ENCODE measurements around the gene ZNF709.
"Not testable (repeated sequence)": the region's sequence is repeated elsewhere in the genome, so short reads cannot be mapped to it uniquely, and the experiment has no call there.

Gene ZNF709

DNA sequence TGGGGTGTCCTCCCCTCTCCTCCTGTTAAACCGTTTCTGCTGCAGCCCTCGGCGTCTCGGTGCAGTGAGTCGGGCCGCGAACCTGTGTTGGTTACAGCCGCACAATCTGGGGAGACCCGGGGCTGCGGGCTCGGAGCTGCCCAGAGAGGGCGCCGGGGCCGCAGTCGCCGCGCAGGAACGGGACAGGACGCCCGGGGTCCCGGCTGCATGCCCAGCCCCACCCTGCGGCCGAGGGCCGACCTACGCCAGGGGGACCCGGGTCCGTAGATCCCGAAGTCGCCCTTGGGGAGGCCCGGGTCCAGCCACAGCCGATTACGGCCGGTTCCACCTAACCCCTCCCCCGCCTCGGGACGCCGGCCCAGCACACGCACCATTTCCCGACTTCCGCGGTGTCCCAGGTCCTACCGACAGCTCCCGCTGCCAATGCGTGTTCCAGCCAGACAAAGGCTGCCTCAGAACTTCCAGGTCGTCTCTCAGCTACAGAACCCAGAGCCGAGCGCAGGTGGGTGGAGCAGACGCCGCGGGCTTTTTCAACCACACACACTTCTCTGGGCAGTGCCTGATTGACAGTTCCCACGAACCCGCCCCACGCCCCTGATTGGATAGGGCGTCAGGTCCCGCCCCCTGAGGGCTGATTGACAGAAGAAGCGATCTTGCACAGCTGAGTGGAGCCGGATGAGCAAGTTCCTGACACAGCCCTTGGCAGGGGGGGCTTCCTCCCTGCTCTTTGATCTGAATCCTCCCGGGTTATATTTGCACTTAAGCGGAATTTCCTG, 43.9 kb downstream of the ZNF709 start, which contains the start of gene ZNF443:
Gene ZNF443 (minus strand): TSS at position 481 of the 776 bp plus-strand sequence. CDS start 107 bp downstream, at position 374.
- no peaks in the 10 kb centered on the region for H3K36me3 ChIP-seq (ENCODE audit: control insufficient read depth, insufficient read depth, low read length)
- TF ChIP-seq, protein P1, sequence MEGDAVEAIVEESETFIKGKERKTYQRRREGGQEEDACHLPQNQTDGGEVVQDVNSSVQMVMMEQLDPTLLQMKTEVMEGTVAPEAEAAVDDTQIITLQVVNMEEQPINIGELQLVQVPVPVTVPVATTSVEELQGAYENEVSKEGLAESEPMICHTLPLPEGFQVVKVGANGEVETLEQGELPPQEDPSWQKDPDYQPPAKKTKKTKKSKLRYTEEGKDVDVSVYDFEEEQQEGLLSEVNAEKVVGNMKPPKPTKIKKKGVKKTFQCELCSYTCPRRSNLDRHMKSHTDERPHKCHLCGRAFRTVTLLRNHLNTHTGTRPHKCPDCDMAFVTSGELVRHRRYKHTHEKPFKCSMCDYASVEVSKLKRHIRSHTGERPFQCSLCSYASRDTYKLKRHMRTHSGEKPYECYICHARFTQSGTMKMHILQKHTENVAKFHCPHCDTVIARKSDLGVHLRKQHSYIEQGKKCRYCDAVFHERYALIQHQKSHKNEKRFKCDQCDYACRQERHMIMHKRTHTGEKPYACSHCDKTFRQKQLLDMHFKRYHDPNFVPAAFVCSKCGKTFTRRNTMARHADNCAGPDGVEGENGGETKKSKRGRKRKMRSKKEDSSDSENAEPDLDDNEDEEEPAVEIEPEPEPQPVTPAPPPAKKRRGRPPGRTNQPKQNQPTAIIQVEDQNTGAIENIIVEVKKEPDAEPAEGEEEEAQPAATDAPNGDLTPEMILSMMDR (IDR thresholded peaks at IDR 0.05; ENCODE audit: insufficient read depth, low read length, poor library complexity, severe bottlenecking), result no peak
- peak; percentile 97 for DNase-seq (ENCODE audit: extremely low read depth, insufficient read length)
- H3K4me3 ChIP-seq (replicated peaks; ENCODE audit: low read depth, low read length), result peak within 1 kb of the TSS; percentile 81
- no peaks in the 10 kb centered on the region for H3K27me3 ChIP-seq (replicated peaks; ENCODE audit: control insufficient read depth, insufficient read depth, low read length)

DNA sequence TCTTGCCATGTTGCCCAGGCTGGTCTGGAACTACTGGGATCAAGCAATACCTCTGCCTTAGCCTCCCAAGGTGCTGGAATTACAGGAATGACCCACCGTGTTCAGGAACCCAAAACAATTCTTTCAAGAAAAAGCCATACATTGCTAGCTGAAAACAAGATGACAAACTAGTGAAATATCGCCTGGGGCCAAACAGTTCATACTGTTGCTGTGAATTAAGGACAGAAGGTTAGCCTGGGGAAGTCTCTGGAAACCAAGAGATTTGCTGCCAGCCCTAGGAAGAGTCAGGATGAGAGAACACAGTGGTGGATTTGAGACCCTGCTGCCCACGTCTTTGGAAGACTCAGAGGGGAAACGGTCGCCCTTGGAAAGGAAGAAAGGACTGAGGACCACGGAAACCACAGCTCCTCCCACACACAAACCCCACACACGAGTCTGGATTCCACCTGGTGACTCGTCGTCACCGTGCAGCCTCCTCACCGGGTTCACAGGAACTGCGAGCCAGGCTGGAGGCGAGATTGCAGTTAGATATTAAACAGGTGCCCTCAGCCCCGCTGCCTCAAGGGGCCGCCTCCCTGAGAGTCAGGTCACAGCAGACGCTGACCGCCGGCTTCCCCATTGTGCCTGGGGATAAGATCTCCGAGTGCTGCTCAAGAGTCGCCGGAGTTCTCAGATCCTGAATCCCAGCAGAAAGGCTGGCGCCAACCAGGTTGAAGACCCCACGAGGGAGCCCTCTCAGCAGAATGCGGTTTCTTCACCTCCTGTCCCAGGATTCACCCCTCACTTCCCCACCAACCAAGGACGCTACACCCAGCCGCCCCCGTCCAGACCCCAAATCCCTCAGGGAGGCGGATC, 44.7 kb downstream of the ZNF709 start:
- H3K4me3 ChIP-seq (replicated peaks; ENCODE audit: low read depth, low read length), result peak overlapping the region; percentile 81
- not testable (repeated sequence) for H3K27me3 ChIP-seq (replicated peaks; ENCODE audit: control insufficient read depth, insufficient read depth, low read length); H3K36me3 ChIP-seq (ENCODE audit: control insufficient read depth, insufficient read depth, low read length)
- peak; percentile 38 for DNase-seq (ENCODE audit: extremely low read depth, insufficient read length)

DNA sequence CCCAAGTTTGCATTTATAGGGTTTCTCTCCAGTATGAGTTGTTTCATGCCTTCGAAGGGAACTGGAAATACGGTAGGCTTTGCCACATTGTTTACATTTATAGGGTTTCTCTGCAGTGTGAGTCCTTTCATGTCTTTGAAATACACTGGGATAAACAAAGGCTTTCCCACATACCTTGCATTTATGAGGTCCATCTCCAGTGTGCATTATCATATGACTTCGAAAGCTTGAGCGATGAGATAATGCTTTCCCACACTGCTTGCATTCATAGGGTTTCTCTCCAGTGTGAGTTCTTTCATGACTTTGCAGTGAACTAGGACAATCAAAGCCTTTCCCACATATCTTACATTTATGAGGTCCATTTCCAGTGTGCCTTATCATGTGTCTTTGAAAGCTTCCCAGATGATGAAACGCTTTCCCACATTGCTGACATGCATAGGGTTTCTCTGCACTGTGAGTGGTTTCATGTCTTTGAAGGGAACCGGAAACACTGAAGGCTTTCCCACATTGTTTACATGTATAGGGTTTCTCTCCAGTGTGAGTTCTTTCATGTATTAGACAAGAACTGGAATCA, 53.8 kb downstream of the ZNF709 start:
- H3K36me3 ChIP-seq (ENCODE audit: control insufficient read depth, insufficient read depth, low read length); H3K4me3 ChIP-seq (replicated peaks; ENCODE audit: low read depth, low read length); DNase-seq (ENCODE audit: extremely low read depth, insufficient read length); H3K27me3 ChIP-seq (replicated peaks; ENCODE audit: control insufficient read depth, insufficient read depth, low read length): not testable (repeated sequence)

- no peak overlapping the region for H3K4me3 ChIP-seq (replicated peaks; ENCODE audit: low read depth, low read length)
- TF ChIP-seq, protein P1 (IDR thresholded peaks at IDR 0.05; ENCODE audit: insufficient read depth, low read length, poor library complexity, severe bottlenecking), result no peak
- no peak for DNase-seq (ENCODE audit: extremely low read depth, insufficient read length)
- no peaks in the 10 kb centered on the region for H3K27me3 ChIP-seq (replicated peaks; ENCODE audit: control insufficient read depth, insufficient read depth, low read length)
- no peaks in the 10 kb centered on the region; the same call in 1 of the 2 replicates for H3K36me3 ChIP-seq (ENCODE audit: control insufficient read depth, insufficient read depth, low read length)
Measured at GRCh38 chr19:12425888-12426274, 58.7 kb downstream of the ZNF709 start.

DNA sequence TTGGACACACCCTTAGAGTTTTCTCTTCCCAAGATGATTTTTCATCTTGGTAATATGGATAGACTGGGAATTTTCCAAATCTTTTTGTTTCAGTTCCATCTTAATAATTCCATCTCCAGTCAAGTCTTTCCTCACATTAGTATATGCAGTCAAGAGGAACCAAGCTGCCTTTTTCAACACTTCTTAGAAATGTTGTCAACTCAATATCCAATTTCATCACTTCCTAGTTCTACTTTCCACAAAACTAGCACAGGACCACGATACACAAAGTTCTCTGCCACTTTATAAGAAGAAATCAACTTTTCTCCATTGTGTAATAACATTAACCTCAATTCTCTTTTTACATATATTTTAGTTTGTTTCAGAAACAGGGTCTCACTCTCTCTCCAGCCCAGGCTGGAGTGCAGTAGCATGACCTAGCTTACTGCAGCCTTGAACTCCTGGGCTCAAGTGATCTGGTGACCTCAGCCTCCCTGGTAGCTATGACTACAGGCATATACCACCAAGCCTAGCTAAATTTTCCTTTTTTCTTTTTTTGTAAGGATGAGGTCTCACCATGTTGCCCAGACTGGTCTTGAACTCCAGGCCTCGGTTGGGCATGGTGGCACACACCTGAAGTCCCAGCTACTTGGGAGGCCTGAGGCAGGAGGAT, 59.3 kb downstream of the ZNF709 start:
- Histone ChIP-seq H3K27me3 (replicated peaks; ENCODE audit: control insufficient read depth, insufficient read depth, low read length) (no peaks in the 10 kb centered on the region), H3K36me3 (ENCODE audit: control insufficient read depth, insufficient read depth, low read length) (no peaks in the 10 kb centered on the region), H3K4me3 (replicated peaks; ENCODE audit: low read depth, low read length) (no peak overlapping the region)
- DNase-seq (ENCODE audit: extremely low read depth, insufficient read length), result no peak
- TF ChIP-seq, protein P1 (IDR thresholded peaks at IDR 0.05; ENCODE audit: insufficient read depth, low read length, poor library complexity, severe bottlenecking), result no peak

DNA sequence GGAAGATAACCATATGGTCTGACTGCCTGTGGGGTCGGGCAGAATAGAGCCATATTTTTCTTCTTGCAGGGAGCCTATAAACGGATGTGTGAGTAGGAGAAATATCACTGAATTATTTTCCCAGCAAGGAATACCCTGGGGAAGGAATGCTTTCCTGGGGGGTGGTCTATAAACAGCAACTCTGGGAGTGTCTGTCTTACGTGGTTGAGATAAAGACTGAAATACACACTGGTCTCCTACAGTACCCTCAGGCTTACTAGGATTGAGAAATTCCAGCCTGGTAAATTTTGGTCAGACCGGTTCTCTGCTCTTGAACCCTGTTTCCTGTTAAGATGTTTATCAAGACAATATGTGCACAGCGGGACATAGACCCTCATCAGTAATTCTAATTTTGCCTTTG, 67.3 kb downstream of the ZNF709 start:
- H3K4me3 ChIP-seq (replicated peaks; ENCODE audit: low read depth, low read length), result not testable (repeated sequence)

More for the DNA sequence above, 67.3 kb downstream of the ZNF709 start:
- not testable (repeated sequence) for H3K27me3 ChIP-seq (replicated peaks; ENCODE audit: control insufficient read depth, insufficient read depth, low read length); DNase-seq (ENCODE audit: extremely low read depth, insufficient read length); H3K36me3 ChIP-seq (ENCODE audit: control insufficient read depth, insufficient read depth, low read length)

All from GM06990 (cell line).